ENCODE measurements around the gene NPPA. TPM values are rescaled to one million over a fixed set of nuclear protein-coding genes. Genes with fewer than 3 reads are reported as not detected.

The NPPA gene
- total and polyA plus RNA-seq, 2 donors (not counting 1 experiment from before 2014, with no cell fraction given), result not detected

- Histone ChIP-seq H3K36me3 (ENCODE audit: control insufficient read depth, insufficient read depth, low read length) (peaks cover 44% of the 10 kb centered on the region), H4K20me1 (ENCODE audit: control insufficient read depth, extremely low read depth, insufficient read depth, low read length) (no peaks in the 10 kb centered on the region), H3K9me3 (ENCODE audit: control insufficient read depth, insufficient read depth, low read depth, low read length) (no peaks in the 10 kb centered on the region), H3K4me1 (ENCODE audit: control insufficient read depth, extremely low read depth, insufficient read depth, low read length) (no peaks in the 10 kb centered on the region), H3K27ac (ENCODE audit: insufficient read depth, low read length) (no peak overlapping the region), H3K79me2 (ENCODE audit: control insufficient read depth, insufficient read depth, low read length) (no peaks in the 10 kb centered on the region), H3K4me3 (replicated peaks in 1 of 4; ENCODE audit: control extremely low read depth in 1 of 4, insufficient read depth in 1 of 4, low read depth in 3 of 4, low read length in 4 of 4) (no peak overlapping the region), H3K9ac (ENCODE audit: insufficient read depth, low read length) (no peak overlapping the region), H3K27me3 (ENCODE audit: control insufficient read depth, insufficient read depth, low read length) (no peaks in the 10 kb centered on the region), H3K4me2 (ENCODE audit: extremely low read depth, insufficient read depth, low read length) (no peak overlapping the region), H2AFZ (ENCODE audit: low read length) (no peak overlapping the region)
- TF ChIP-seq, protein P1, sequence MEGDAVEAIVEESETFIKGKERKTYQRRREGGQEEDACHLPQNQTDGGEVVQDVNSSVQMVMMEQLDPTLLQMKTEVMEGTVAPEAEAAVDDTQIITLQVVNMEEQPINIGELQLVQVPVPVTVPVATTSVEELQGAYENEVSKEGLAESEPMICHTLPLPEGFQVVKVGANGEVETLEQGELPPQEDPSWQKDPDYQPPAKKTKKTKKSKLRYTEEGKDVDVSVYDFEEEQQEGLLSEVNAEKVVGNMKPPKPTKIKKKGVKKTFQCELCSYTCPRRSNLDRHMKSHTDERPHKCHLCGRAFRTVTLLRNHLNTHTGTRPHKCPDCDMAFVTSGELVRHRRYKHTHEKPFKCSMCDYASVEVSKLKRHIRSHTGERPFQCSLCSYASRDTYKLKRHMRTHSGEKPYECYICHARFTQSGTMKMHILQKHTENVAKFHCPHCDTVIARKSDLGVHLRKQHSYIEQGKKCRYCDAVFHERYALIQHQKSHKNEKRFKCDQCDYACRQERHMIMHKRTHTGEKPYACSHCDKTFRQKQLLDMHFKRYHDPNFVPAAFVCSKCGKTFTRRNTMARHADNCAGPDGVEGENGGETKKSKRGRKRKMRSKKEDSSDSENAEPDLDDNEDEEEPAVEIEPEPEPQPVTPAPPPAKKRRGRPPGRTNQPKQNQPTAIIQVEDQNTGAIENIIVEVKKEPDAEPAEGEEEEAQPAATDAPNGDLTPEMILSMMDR (conservative IDR thresholded peaks at IDR 0.05 in 1 of 2, IDR thresholded peaks at IDR 0.05 in 1 of 2; ENCODE audit: low read depth in 1 of 2, low read length in 2 of 2), result no peak
- TF ChIP-seq EZH2 (IDR thresholded peaks at IDR 0.05; ENCODE audit: low read length, missing control alignments), result no peak
- peak in 1 of 2 donors; percentile 40 for DNase-seq (ENCODE audit: low read depth in 2 of 2)
Observed at GRCh38 chr1:11842154-11843041, 5.2 kb downstream of the NPPA start.

DNA sequence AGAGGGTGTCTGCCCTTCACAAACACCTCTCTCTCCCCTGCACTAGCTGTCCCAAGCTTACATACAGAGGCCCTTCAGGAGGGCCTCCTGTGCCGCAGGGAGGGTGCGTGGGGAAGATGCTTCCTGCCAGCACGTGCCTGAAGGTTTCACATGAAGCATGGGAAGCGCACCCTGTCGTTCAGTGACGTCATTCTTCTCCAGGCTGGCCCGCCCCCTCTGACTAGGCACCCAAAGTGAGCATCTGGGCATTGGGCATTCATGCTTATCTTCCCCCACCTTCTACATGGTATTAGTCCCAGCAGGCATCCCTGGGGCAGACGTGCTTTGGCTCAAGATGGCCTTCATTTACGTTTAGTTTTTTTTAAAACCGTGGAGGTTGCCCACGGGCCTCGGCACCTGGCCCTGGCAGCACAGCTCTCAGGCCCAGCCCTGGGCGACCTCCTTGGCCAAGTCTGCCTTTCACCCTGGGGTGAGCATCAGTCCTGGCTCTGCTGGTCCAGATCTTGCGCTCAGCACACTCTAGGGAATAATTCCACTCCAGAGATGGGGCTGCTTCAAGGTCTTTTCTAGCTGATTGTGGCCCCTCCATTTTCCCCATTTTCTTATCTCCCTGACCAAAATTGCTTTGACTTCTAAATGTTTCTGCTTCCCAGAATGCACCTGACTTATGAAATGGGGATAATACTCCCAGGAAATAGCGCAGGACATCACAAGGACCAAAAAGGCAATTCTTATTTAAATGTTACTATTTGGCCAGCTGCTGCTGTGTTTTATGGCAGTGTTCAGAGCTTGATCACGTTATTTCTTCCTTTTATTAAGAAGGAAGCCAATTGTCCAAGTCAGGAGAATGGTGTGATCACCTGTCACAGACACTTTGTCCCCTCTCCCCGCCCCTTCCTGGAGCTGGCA is 6.1 kb downstream of the NPPA start:
- Histone ChIP-seq H3K27ac (ENCODE audit: insufficient read depth, low read length) (no peak overlapping the region), H3K9ac (ENCODE audit: insufficient read depth, low read length) (no peak overlapping the region), H3K9me3 (ENCODE audit: control insufficient read depth, insufficient read depth, low read depth, low read length) (no peaks in the 10 kb centered on the region), H3K4me1 (ENCODE audit: control insufficient read depth, extremely low read depth, insufficient read depth, low read length) (no peaks in the 10 kb centered on the region), H4K20me1 (ENCODE audit: control insufficient read depth, extremely low read depth, insufficient read depth, low read length) (no peaks in the 10 kb centered on the region), H3K27me3 (ENCODE audit: control insufficient read depth, insufficient read depth, low read length) (no peaks in the 10 kb centered on the region), H3K4me3 (replicated peaks in 1 of 4; ENCODE audit: control extremely low read depth in 1 of 4, insufficient read depth in 1 of 4, low read depth in 3 of 4, low read length in 4 of 4) (no peak overlapping the region), H3K36me3 (ENCODE audit: control insufficient read depth, insufficient read depth, low read length) (peaks cover 42% of the 10 kb centered on the region), H3K79me2 (ENCODE audit: control insufficient read depth, insufficient read depth, low read length) (no peaks in the 10 kb centered on the region), H3K4me2 (ENCODE audit: extremely low read depth, insufficient read depth, low read length) (no peak overlapping the region), H2AFZ (ENCODE audit: low read length) (no peak overlapping the region)
- TF ChIP-seq, protein P1 (conservative IDR thresholded peaks at IDR 0.05 in 1 of 2, IDR thresholded peaks at IDR 0.05 in 1 of 2; ENCODE audit: low read depth in 1 of 2, low read length in 2 of 2), result no peak
- no peak for TF ChIP-seq EZH2 (IDR thresholded peaks at IDR 0.05; ENCODE audit: low read length, missing control alignments)
- DNase-seq (ENCODE audit: low read depth in 2 of 2), result no peak

Measured in fibroblast of lung (primary cell).